HG02588 (cell line): ENCODE results near the gene CHN1.
A peak's percentile ranks its signal among the peaks of the same experiment; 100 is the strongest.

Experiments
- ATAC-seq: cut with Tn5 transposase; IDR thresholded peaks from one replicate; pipeline ENCODE4 v1.9.1; 2021; ENCODE audit warnings: mild to moderate bottlenecking, moderate library complexity; ENCODE audit not compliant: unreplicated experiment

CHN1 gene

GRCh38 chr2:175004980-175005732 is at the start of gene CHN1:
CHN1 (minus strand) TSS chr2:175005381; CDS start chr2:175004912, 469 bp downstream.
- ATAC-seq = peak; percentile 83

DNA sequence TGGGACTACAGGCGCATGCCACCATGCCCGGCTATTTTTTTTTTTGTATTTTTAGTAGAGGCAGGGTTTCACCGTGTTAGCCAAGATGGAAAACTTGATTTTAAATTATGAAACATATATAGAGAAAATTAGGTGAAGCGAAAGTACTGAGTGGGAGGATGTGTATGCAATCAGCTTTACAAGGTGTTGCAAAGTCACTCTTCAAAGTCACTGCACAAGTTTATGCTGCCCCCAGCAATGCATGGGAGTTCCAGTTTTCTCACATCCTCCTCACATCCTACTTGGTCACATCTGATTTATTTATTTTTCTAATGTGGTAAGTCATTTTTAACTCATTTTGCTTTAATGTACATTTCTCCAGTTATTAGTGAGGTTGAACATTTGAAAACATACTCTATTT is 49.2 kb upstream of the CHN1 start:
- no peak for ATAC-seq

DNA sequence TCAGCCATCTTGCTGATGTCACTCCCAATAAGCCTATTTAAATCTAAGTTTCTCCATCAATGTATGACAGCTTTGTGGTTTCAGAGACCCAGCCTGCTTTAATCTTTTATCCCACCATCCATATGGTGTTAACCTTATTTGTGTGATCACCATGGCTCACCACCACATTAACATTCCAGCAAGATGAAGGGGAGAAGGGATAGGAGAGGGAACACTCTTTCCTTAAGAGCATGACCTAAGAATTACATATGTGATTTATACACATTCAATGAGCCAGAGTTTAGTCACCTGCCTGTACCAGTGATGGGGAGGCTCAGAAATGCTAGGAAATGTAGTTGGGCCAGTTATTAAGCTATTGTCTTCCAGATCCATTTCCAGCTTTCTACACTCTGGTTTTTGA is 44.5 kb upstream of the CHN1 start:
- ATAC-seq = no peak

DNA sequence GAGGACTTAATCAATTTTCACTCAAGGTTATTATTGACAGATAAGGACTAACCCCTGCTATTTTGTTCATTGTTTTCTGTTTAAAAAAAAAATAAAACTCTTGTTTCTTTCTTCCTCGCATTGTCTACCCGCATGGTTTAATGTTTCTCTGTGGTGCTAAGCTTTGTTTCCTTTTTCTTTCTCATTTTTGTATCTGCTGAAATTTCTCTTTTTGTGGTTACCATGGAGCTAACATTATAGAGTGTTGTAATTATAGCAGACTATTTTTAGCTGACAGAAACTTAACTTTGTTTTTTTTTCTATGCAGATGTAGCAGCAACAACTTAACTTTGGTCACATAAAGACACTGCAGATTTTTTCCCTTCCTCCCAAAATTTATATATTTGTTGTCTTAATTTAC is 43.1 kb upstream of the CHN1 start:
- no peak for ATAC-seq

- ATAC-seq = no peak
Observed at GRCh38 chr2:175039490-175039889, 34.3 kb upstream of the CHN1 start.

DNA sequence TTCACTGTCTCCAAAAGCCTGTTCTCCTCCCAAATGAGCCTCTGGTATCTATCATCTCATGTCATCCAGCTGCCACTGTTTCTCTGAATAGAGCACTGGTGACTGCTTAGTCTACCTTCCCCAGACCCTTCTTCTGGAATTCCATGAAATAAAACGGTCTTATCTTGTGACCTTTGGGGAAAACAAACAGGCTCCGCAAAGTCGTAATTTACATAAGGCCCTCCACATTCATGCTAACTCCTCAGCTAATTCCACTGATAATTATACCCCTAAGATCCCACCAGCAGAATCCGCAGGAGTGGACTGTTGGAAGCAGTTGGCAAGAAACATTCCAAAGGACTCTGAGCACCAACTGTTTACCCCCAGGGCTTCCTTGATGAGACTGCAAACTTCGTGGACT is 33.9 kb upstream of the CHN1 start:
- no peak for ATAC-seq

- ATAC-seq = no peak
Observed at GRCh38 chr2:175037941-175038340, 32.8 kb upstream of the CHN1 start.

- ATAC-seq = no peak
Observed at GRCh38 chr2:175036582-175037018, 31.4 kb upstream of the CHN1 start.

- ATAC-seq = no peak
Observed at GRCh38 chr2:175035806-175036205, 30.6 kb upstream of the CHN1 start.

DNA sequence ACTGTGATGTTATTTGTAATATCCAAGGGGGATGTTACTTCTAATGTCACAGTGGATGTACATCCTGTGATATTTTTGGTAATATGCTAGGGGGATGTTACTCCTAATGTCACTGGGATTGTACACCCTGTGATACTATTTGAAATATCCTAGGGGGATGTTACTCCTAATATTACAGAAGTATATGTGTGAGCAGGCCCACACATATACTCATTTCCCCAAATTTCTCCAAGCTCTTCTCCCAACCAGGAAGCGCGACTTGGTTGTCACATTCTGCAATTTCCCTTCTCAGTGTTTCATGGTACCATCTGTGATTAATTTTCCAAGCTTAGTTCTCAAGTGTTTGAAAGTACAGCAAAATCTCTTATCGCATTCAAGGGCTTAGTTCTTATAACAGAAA is 29.5 kb upstream of the CHN1 start:
- no peak for ATAC-seq

DNA sequence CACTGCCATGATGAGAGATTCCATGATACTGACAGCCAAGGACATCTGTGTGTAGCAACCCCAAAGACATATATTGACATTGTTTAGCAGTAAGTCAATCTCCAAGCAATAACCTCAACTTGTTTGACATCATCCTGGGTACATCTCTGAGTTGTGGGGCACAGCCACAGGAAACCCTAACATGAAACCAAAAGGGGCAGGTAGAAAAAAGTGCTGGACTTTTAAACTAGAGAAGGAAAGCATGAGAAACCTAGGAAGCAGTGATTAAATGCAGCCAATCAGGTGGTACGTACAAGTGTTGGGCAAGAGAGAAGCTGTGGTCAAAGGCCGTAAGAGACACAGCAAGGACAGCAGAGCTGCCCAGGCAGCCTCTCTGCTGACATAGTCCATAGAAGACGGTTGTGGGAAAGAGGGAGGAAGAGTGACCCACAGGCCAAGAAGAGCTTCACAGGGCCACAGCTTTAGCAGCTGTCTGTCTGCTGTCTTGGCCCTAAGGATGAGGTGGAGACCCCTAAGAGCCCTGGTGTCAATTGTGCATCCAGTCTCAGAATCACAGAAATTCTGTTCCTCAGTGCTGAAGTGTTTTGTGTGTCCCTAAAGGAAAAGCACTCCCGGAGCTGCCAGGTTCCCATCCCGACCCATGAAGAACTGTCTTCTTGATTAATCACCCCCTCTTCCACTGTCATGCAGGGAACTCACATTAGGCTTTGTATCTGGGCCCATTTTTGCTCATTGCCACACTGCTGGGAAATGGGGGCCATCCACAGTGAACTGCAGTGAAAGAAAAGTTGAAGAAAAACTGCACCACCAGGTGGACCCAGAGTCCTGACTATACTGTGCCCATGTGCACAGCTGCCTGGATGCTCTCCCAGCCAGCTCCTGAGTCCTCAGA is 25.4 kb upstream of the CHN1 start:
- no peak for ATAC-seq

DNA sequence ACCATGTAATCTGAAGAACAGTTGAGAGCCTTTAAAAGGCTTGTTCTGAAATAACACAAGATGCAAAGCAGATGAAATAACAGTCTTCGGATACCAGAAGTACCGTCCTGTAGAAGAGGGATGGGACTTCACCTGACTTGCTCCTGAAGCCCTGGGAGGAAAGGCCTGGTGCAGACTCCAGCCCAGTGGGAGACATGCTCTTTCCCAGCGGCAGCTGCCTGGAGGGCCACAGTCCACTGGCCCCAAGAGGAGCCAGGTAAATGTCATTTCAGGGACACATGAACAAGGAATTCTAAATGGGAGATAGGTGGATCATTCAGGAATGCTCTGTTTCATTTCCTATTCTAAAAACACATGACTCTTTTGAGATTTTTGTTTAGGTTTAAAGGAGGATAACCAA is 22.6 kb upstream of the CHN1 start:
- no peak for ATAC-seq

DNA sequence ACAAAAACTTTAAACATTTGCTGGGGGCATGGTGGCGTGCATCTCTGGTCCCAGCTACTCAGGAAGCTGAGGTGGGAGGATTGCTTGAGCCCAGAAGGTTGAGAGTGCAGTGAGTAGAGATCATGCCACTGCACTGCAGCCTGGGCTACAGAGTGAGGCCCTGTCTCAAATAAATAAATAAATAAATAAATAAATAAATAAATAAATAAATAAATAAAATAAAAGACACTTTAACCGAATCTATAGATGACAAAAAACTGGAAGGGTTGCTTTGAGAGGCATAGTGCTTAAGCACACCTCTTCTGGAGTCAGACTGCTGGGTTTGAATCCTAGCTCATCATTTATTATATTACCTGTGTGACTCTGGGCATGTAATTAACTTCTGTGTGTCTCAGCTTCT is 21.2 kb upstream of the CHN1 start:
- no peak for ATAC-seq

GRCh38 chr2:175025946-175026345 is 20.8 kb upstream of the CHN1 start:
- ATAC-seq = no peak

GRCh38 chr2:175025233-175025632 is 20.1 kb upstream of the CHN1 start:
- no peak for ATAC-seq

GRCh38 chr2:175022923-175023322 is 17.7 kb upstream of the CHN1 start:
- no peak for ATAC-seq

DNA sequence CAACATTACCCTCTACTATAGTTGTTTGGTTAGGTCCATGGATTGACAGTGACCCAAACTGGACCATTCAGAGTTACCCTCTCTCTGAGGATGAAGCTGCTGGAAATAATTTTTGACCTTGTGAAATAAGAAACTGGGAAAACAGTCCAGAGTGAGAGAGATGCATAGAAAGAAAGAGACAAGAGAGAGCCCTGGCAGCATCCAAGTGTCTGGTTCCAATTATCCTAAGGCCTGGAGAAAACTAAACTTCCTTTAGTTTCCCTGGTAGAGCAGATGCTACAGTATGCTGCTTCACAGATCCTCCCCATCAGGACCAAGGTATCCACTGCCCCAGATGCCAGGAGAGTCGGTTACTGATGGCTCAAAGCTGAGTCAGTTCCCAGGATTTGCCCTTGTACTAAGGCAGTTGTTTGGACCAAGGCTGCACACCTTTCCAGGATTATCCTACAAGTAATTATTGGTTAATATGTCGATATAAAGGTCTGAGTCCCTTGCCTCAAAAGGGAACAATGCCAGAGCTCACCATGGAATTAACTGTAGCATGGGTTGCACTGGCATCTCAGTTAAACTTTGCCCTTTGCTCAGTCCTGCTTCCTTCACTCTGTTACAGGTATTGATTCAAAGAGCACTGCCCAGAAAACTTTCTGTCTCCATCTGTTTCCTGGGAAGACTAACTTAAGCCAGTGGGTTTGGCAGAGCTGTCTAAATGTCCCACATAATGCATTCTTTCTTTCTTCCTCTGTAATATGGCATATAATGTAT is 14.6 kb upstream of the CHN1 start:
- no peak for ATAC-seq

DNA sequence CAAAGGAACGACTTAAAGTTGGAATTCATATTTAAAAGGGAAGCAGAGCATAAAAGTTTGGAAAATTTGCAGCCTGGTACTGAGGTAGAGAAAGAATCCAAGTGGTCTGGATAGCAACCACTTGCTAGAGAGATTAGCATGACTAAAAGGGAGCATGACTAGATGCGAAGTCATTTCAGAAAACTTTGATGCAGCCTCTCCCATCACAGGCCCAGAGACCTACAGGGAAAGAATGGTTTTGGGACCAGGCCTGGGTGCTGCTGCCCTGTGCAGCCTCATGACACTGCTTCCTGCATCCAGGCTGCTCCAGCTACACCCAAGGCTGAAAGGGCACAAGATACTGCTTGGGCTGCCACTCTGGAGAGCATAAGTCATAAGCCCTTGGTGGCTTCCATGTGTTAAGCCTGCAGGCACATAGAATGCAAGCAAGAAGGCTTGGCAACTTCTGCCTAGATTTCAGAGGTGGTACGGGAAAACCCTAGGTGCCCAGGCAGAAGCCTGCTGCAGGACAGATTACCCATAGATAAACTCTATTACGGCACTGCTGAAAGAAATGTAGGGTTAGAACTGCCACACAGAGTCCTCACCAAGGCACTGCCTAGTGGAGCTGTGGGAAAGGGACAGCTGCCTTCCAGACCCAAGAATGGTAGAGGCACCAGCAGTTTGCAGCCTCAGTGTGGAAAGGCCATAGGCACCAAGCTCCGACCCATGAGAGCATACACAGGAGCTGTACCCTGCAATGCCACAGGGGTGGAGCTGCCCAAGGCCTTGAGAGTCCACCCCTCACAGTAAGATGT is 12.6 kb upstream of the CHN1 start:
- ATAC-seq = no peak

DNA sequence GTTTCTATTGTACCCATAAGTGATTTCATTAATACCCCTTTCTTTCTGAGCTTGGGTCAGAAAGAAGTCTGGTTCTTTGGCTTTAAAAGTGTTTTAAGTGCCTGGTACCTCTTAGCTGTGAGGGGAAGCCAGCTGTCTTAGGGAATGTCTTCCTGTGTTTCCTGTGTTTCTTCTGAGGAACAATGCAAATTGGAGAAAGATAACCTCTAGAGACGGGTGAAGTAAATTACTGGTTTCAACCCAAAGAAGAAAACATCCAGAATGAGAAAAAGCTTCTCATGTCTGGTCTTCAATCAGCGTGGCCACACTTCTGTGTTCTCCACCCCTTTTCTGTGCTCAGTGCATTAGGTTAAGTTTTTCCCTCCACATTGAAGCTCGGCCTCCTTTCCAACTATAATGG is 10.2 kb upstream of the CHN1 start:
- ATAC-seq = no peak

DNA sequence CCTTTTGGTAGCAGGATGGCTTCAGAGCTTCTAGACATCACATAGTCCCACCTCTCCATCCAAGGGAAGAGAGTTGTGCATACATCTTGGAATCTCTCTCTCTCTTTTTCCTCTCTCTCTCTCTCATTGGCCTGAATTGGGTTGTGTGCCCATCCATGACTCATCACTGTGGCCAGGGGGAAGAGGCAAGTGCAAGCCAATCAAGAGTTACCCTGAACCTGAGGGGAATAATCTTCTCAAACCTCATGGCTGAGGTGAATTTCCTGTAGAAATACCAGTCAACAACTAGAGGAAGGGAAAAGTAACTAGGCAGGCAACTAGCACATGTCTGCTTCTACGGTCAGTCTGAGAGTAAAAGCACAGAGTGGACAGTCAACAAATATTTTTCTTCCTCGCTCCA is 7.3 kb upstream of the CHN1 start:
- no peak for ATAC-seq

DNA sequence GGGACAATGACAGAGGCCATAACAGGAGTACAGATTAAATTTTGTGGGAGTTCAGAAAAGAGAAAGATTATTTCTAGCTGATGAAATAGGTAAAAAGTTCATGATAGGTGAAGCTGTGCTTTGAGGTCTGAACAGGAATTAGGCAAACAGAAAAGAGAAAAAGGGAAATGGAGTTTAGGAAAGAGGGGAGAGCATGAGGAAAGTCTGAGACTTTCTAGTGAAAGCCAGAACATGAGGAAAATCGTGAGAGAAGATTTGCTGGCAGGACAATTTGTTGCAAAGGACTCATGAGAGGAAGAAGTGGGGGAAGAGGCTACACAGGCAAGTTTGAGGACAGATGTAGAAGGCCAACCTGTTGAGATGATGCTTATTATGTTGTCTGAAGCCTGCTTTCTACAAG is 6.3 kb upstream of the CHN1 start:
- no peak for ATAC-seq
